ENCODE measurements around the gene ASCC3.
A peak's percentile ranks its signal among the peaks of the same experiment; 100 is the strongest.

Gene ASCC3

GRCh38 chr6:100918152-100918551, 37.0 kb upstream of the ASCC3 start:
- Mint-ChIP-seq H3K4me3 (no peak overlapping the region), H3K9me3 (no peaks in the 10 kb centered on the region), H3K27ac (no peak overlapping the region), H3K4me1 (no peaks in the 10 kb centered on the region), H3K27me3 (ENCODE audit: low read depth) (no peaks in the 10 kb centered on the region), H3K36me3 (ENCODE audit: low read depth) (no peaks in the 10 kb centered on the region)
- TF ChIP-seq CTCF (IDR thresholded peaks at IDR 0.05; ENCODE audit: unreplicated experiment in 3 of 3): no peak

- Mint-ChIP-seq H3K4me3 (no peak overlapping the region), H3K27me3 (ENCODE audit: low read depth) (no peaks in the 10 kb centered on the region), H3K36me3 (ENCODE audit: low read depth) (no peaks in the 10 kb centered on the region), H3K9me3 (no peaks in the 10 kb centered on the region), H3K4me1 (no peaks in the 10 kb centered on the region), H3K27ac (no peak overlapping the region)
- no peak for TF ChIP-seq CTCF (IDR thresholded peaks at IDR 0.05; ENCODE audit: unreplicated experiment in 3 of 3)
Measured at GRCh38 chr6:100915876-100916275, 34.7 kb upstream of the ASCC3 start.

GRCh38 chr6:100913400-100914276, 32.5 kb upstream of the ASCC3 start:
- Mint-ChIP-seq H3K27me3 (ENCODE audit: low read depth) (no peaks in the 10 kb centered on the region), H3K27ac (no peak overlapping the region), H3K4me1 (no peaks in the 10 kb centered on the region), H3K4me3 (peak overlapping the region; percentile 42 to 68 (median 47)), H3K9me3 (no peaks in the 10 kb centered on the region), H3K36me3 (ENCODE audit: low read depth) (no peaks in the 10 kb centered on the region)
- TF ChIP-seq CTCF (IDR thresholded peaks at IDR 0.05; ENCODE audit: unreplicated experiment in 3 of 3): no peak

GRCh38 chr6:100906325-100906724, 25.2 kb upstream of the ASCC3 start:
- H3K27ac Mint-ChIP-seq: no peak overlapping the region
- H3K27me3 Mint-ChIP-seq (ENCODE audit: low read depth): peaks cover 4% of the 10 kb centered on the region
- no peaks in the 10 kb centered on the region for H3K36me3 Mint-ChIP-seq (ENCODE audit: low read depth)
- TF ChIP-seq CTCF (IDR thresholded peaks at IDR 0.05; ENCODE audit: unreplicated experiment in 3 of 3): no peak
- no peak overlapping the region for H3K4me3 Mint-ChIP-seq
- H3K4me1 Mint-ChIP-seq: no peaks in the 10 kb centered on the region
- H3K9me3 Mint-ChIP-seq: no peaks in the 10 kb centered on the region

- no peaks in the 10 kb centered on the region for H3K36me3 Mint-ChIP-seq (ENCODE audit: low read depth)
- TF ChIP-seq CTCF (IDR thresholded peaks at IDR 0.05; ENCODE audit: unreplicated experiment in 3 of 3): no peak
- peaks cover 4% of the 10 kb centered on the region for H3K27me3 Mint-ChIP-seq (ENCODE audit: low read depth)
- H3K27ac Mint-ChIP-seq: no peak overlapping the region
- no peaks in the 10 kb centered on the region for H3K4me1 Mint-ChIP-seq
- no peak overlapping the region for H3K4me3 Mint-ChIP-seq
- no peaks in the 10 kb centered on the region for H3K9me3 Mint-ChIP-seq
Measured at GRCh38 chr6:100905067-100905466, 23.9 kb upstream of the ASCC3 start.

GRCh38 chr6:100904316-100904715, 23.2 kb upstream of the ASCC3 start:
- Mint-ChIP-seq H3K4me3 (no peak overlapping the region), H3K36me3 (ENCODE audit: low read depth) (no peaks in the 10 kb centered on the region), H3K27me3 (ENCODE audit: low read depth) (peaks cover 4% of the 10 kb centered on the region), H3K4me1 (no peaks in the 10 kb centered on the region), H3K27ac (no peak overlapping the region), H3K9me3 (no peaks in the 10 kb centered on the region)
- no peak for TF ChIP-seq CTCF (IDR thresholded peaks at IDR 0.05; ENCODE audit: unreplicated experiment in 3 of 3)
